Left ventricle myocardium superior (tissue), 1 donor: ENCODE measurements around the gene LRRC2. TPM values are rescaled to one million over a fixed set of nuclear protein-coding genes. Genes with fewer than 3 reads are reported as not detected.
"Not testable (repeated sequence)": the region's sequence is repeated elsewhere in the genome, so short reads cannot be mapped to it uniquely, and the experiment has no call there.

Experiments used
- ATAC-seq: fragments of 200-7000 bp; cut with Tn5 transposase; one replicate; pipeline ENCODE4 v1.9.1; 2020; ENCODE audit warnings: mild to moderate bottlenecking, moderate library complexity
- DNase-seq: peaks from one replicate; pipeline ENCODE4 v3.0.0-alpha.2; 2020
- intact Hi-C: fragments of 100-400 bp; cut with micrococcal nuclease; formaldehyde crosslinking; loops from one replicate; pipeline ENCODE4 v1.11.0; 2022
- total RNA-seq: library from RNA; stranded (reverse); fragmentation: NEBNext Ultra II Directional; extraction: Animal tissue kit (Norgen Biotek cat#: 25700); gene quantifications from one replicate; pipeline ENCODE4 v1.2.1, GENCODE V29; 2021
- donor health status: DM: no; HTN: yes; CAD: no; lungs with severe emphysema.

The LRRC2 gene
- total RNA-seq, 1 donor from 2014 or later = 122 TPM

- DNase-seq = no peak
- intact Hi-C loops = no loop called here
- no peak for ATAC-seq
Measured at GRCh38 chr3:46508850-46509591, 57.1 kb downstream of the LRRC2 start.

GRCh38 chr3:46506526-46506925 lies 59.6 kb downstream of the LRRC2 start:
- intact Hi-C loops = no loop called here
- ATAC-seq (no peak), DNase-seq (no peak)

DNA sequence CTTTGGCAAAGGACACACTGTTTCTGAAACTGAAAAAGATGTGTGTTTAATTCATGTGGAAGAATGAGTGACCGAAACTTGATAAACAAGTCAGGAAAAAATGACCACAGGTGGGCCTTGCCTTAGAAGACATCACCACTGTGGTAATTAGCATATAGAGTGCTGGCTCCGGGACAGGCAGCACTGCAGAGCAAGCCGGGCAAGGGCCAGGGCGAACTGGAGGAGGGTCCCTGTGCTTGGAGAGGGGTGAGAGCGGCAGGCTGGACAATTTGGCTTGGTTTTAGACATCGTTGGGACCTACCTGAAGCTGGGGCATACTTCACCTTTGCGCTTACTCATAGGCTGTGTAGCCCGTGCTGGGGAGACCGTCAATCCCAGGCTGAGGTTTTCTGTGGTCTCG lies 60.1 kb downstream of the LRRC2 start:
- peak; percentile 25 for ATAC-seq
- intact Hi-C loops = no loop called here
- DNase-seq = no peak

DNA sequence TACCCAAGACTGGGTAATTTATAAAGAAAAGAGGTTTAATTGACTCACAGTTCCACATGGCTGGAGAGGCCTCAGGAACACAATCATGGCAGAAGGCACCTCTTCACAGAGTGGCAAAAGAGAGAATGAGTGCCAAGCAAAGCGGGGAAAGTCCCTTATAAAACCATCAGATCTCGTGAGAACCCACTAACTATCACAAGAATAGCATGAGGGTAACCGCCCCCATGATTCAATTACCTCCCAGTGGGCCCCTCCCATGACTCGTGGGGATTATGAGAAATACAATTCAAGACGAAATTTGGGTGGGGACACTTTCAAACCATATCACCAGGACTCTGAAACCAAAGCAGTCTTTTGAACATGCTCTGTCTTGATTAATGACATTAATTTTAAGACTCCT lies 61.3 kb downstream of the LRRC2 start:
- intact Hi-C loops = no loop called here
- DNase-seq (no peak), ATAC-seq (no peak)

GRCh38 chr3:46503200-46503874 lies 62.8 kb downstream of the LRRC2 start:
- ATAC-seq = peak; percentile 12
- DNase-seq = no peak
- intact Hi-C loops = no loop called here

GRCh38 chr3:46501702-46502101 lies 64.4 kb downstream of the LRRC2 start:
- no peak for ATAC-seq
- no peak for DNase-seq
- intact Hi-C loops = no loop called here

- intact Hi-C loops = no loop called here
- ATAC-seq = no peak
- DNase-seq = no peak
Measured at GRCh38 chr3:46500656-46501635, 65.2 kb downstream of the LRRC2 start.

GRCh38 chr3:46498916-46499519 lies 67.1 kb downstream of the LRRC2 start:
- intact Hi-C loops = loop anchor here (10.0 kb wide), 1 partner anchor 46 kb away; no protein-coding TSS in a partner anchor
- DNase-seq = no peak
- peak; percentile 55 for ATAC-seq

- no peak for ATAC-seq
- intact Hi-C loops = loop anchor here (10.0 kb wide), 1 partner anchor 47 kb away; no protein-coding TSS in a partner anchor
Measured at GRCh38 chr3:46497556-46498265, 68.4 kb downstream of the LRRC2 start, which contains the start of gene RTP3. TSS of gene RTP3 (plus strand) at chr3:46497976. CDS start at chr3:46498063, 87 bp downstream.

GRCh38 chr3:46496746-46497555 lies 69.2 kb downstream of the LRRC2 start:
- intact Hi-C loops = loop anchor here (10.0 kb wide), 1 partner anchor 48 kb away; no protein-coding TSS in a partner anchor
- no peak for DNase-seq
- ATAC-seq = no peak

More at GRCh38 chr3:46497556-46498265, 68.4 kb downstream of the LRRC2 start, which contains the start of gene RTP3:
- no peak for DNase-seq

GRCh38 chr3:46495901-46496456 lies 70.1 kb downstream of the LRRC2 start:
- intact Hi-C loops = loop anchor here (10.0 kb wide), 1 partner anchor 49 kb away; no protein-coding TSS in a partner anchor
- ATAC-seq (no peak), DNase-seq (no peak)

- ATAC-seq, DNase-seq: not testable (repeated sequence)
- intact Hi-C loops = loop anchor here (10.0 kb wide), 1 partner anchor 50 kb away; no protein-coding TSS in a partner anchor
Measured at GRCh38 chr3:46494491-46494890, 71.6 kb downstream of the LRRC2 start.

- ATAC-seq = no peak
- no peak for DNase-seq
- intact Hi-C loops = loop anchor here (10.0 kb wide), 1 partner anchor 52 kb away; no protein-coding TSS in a partner anchor
Measured at GRCh38 chr3:46492890-46493547, 73.1 kb downstream of the LRRC2 start.

DNA sequence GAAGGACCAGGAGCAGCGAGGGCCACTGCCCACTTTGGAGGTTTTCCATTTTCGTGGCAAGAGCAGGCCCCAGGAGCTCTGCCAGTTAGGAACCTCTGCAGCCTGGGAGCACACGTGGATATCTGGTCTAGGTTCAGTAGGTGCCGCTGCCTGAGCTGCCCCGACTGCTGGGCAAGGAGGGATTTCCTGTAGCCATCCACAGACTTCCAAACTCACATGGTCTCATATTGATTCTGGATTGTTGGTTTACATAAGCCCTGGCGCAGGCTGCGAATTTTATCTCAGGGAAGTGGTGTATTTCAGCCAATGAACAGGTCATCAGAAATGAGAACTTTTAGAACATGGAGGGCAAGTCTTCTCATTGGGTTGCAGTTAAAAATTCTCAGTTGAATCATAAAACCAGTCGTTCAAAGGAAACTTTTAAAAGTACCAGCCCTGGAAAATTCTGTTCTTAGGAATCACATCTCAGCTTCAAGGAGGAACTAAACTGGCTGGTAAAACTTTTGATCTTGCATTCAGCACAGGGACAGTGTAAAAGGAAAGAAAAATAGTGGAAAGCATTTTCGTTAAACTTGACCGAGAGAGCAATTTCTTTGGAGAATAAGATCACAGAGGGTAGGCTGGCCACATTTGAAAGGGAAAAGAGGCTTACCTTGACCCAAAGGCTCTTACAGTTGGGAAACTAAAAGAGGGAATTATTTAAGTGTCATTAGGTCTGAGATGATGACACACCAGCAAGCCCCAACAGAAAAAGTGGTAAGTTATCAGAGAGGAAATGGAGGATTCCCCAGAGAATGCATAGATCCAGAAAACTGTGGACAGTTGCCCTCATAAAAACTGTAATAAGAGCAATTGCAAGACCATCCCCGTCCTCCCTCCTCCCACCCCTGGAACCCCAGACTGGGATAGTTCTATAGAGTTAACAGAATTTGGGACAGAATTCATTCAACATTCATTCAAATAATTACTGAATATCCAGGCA lies 74.7 kb downstream of the LRRC2 start:
- intact Hi-C loops = loop anchor here (10.0 kb wide), 1 partner anchor 53 kb away; no protein-coding TSS in a partner anchor
- peak; percentile 61 for ATAC-seq
- no peak for DNase-seq
